Activated CD4-positive, alpha-beta memory T cell treated with anti-CD3 and anti-CD28 coated beads, Interleukin-2, amount 10 ng/mL, durations not matched to agents 7 days and 5 days (primary cell): ENCODE measurements around the gene NEK11. TPM values are rescaled to one million over a fixed set of nuclear protein-coding genes. Genes with fewer than 3 reads are reported as not detected.

Experiments used
- CTCF ChIA-PET: fragments of 350-600 bp; sonication (Branson Sonifier 250); formaldehyde crosslinking; loops from one replicate; lab custom pipeline; 2021; ENCODE audit warnings: antibody characterized with exemption, inconsistent platforms; lab: Charles Lee
- POLR2A ChIA-PET: fragments of 350-600 bp; sonication (Branson Sonifier 250); formaldehyde crosslinking; loops from one replicate; lab custom pipeline; 2021; ENCODE audit warnings: antibody characterized with exemption; lab: Charles Lee
- DNase-seq: peaks from one replicate; pipeline ENCODE4 v3.0.0-alpha.2; 2020
- H3K27ac Mint-ChIP-seq: one replicate; pipeline ENCODE4 v1.8.0; 2021; ENCODE audit warnings: mild to moderate bottlenecking, mixed read lengths
- H3K27me3 Mint-ChIP-seq: one replicate; pipeline ENCODE4 v1.8.0; 2021; ENCODE audit warnings: mixed read lengths
- H3K36me3 Mint-ChIP-seq: one replicate; pipeline ENCODE4 v1.8.0; 2021; ENCODE audit warnings: low read depth, mixed read lengths
- H3K4me1 Mint-ChIP-seq: one replicate; pipeline ENCODE4 v1.8.0; 2021; ENCODE audit warnings: mixed read lengths
- H3K4me3 Mint-ChIP-seq: one replicate; pipeline ENCODE4 v1.8.0; 2021; ENCODE audit warnings: mild to moderate bottlenecking, mixed read lengths
- H3K9me3 Mint-ChIP-seq: one replicate; pipeline ENCODE4 v1.8.0; 2021; ENCODE audit warnings: mixed read lengths
- total RNA-seq, 2 experiments: library from RNA; stranded (reverse); gene quantifications; one replicate each; pipeline ENCODE4 v1.2.3, GENCODE V29; 2021

NEK11 gene
- total RNA-seq, 2 experiments from 2014 or later, result 1.4 to 2.8 TPM

DNA sequence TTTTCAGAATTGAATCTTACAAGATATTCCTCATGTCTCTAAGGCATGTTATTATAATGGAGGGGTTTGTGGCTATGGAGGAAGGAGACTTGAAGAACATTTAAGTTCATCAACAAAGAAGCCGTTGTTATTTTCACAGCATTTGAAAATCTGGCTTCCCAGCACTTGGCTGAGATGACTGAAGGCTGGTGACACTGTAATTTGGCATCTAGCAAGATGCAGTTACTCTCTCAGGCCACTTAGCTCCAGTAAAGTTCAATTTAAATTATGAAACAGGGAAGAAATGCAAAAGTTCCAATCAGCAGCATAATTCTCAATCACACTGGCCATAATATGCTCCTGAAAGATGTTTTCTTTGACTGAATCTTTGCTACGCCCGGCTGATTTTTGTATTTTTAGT, 215.5 kb downstream of the NEK11 start:
- Mint-ChIP-seq H3K4me1 (no peaks in the 10 kb centered on the region), H3K27me3 (no peaks in the 10 kb centered on the region), H3K9me3 (no peaks in the 10 kb centered on the region), H3K4me3 (no peak overlapping the region), H3K36me3 (no peaks in the 10 kb centered on the region), H3K27ac (no peak overlapping the region)
- ChIA-PET POLR2A (no interaction called here), CTCF (no interaction called here)
- no peak for DNase-seq

DNA sequence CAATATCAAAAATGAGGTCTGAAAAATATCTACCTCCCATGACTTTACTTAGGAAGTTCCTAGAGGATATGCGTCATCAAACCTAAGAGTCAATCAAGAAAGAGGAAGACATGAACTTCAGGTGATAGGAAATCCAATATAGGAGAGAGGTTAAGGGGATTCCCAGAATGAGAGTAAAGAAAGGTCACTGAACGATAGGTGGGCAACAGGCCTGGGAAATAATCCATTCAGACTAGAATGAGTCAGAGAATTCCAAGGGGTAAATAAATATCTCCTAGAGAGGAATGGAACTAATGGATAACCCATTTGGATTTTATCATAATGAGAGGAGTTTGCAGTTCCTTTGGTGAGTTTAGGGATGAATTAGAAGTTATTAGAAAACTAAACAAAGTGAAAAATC, 223.8 kb downstream of the NEK11 start:
- CTCF ChIA-PET, result no interaction called here
- H3K27ac Mint-ChIP-seq, result no peak overlapping the region
- H3K4me3 Mint-ChIP-seq, result no peak overlapping the region
- DNase-seq, result no peak
- no peaks in the 10 kb centered on the region for H3K4me1 Mint-ChIP-seq
- no peaks in the 10 kb centered on the region for H3K36me3 Mint-ChIP-seq
- H3K27me3 Mint-ChIP-seq, result no peaks in the 10 kb centered on the region
- H3K9me3 Mint-ChIP-seq, result no peaks in the 10 kb centered on the region
- POLR2A ChIA-PET, result no interaction called here

DNA sequence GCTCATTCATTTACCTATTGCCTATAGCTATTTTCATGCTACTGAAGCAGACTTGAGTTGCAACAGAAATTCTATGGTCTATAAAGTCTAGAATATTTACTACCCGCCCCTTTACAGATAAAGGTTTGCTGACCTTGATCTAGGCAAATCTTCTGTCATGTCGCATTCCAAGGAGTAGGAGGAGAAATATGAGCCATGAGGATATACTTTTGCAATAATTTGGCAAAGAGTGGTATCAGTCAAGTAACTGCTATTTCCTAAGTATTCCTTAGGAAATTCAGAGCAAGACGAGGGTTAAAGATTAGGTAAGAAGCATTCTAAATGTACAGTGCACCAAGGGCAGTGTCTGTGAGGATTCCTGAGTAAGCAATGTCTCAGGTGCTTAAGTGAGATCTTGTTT, 233.8 kb downstream of the NEK11 start:
- CTCF ChIA-PET, result no interaction called here

DNA sequence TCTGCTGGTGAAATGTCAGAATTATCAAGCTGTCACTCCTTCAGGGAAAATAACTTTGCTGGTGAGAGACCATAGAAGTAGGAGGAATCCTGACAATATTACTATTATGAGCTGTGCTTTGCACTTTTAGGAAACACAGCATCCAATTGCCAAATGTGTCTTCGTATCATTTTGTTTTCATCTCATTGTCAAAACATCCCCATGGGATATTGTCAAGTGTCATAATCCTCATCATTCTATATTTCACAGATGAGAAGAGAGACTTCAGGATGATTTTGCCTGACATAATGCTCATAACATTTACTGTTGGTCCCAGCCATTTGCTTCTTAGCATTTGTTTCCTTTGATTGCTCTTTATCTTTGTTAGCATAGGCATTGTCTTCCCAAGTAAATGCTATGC, 234.4 kb downstream of the NEK11 start:
- no peaks in the 10 kb centered on the region for H3K36me3 Mint-ChIP-seq
- no peak overlapping the region for H3K27ac Mint-ChIP-seq
- H3K4me3 Mint-ChIP-seq, result no peak overlapping the region
- H3K27me3 Mint-ChIP-seq, result peaks cover 2% of the 10 kb centered on the region
- no peak for DNase-seq
- peaks cover 2% of the 10 kb centered on the region for H3K9me3 Mint-ChIP-seq
- CTCF ChIA-PET, result no interaction called here
- H3K4me1 Mint-ChIP-seq, result no peaks in the 10 kb centered on the region
- POLR2A ChIA-PET, result no interaction called here

More for the DNA sequence above, 233.8 kb downstream of the NEK11 start:
- no peaks in the 10 kb centered on the region for H3K4me1 Mint-ChIP-seq
- POLR2A ChIA-PET, result no interaction called here
- H3K27ac Mint-ChIP-seq, result no peak overlapping the region
- no peak overlapping the region for H3K4me3 Mint-ChIP-seq
- H3K36me3 Mint-ChIP-seq, result no peaks in the 10 kb centered on the region
- no peaks in the 10 kb centered on the region for H3K27me3 Mint-ChIP-seq
- H3K9me3 Mint-ChIP-seq, result peaks cover 2% of the 10 kb centered on the region
- no peak for DNase-seq

DNA sequence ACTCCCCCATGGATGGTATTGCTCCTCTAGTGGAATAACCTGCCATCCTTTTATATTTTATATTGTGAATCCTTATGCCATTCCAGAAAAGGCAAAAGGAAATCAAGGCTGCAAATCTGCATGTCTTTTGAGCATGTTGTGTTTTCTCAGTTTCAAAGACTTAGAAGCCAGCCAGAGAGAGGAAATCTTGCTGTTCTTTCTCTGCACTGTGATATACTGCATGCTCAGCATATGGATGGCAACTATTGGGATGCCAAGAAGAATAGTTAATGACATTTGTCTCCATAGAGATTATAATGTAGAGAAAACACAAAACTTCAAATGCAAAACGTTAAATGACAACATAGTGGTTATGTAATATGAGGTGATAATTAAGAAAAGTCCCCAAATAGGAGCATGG, 248.9 kb downstream of the NEK11 start:
- no peak overlapping the region for H3K27ac Mint-ChIP-seq
- ChIA-PET CTCF (no interaction called here), POLR2A (no interaction called here)
- no peak for DNase-seq
- H3K9me3 Mint-ChIP-seq, result no peaks in the 10 kb centered on the region
- no peak overlapping the region for H3K4me3 Mint-ChIP-seq
- no peaks in the 10 kb centered on the region for H3K27me3 Mint-ChIP-seq
- no peaks in the 10 kb centered on the region for H3K36me3 Mint-ChIP-seq
- H3K4me1 Mint-ChIP-seq, result no peaks in the 10 kb centered on the region

DNA sequence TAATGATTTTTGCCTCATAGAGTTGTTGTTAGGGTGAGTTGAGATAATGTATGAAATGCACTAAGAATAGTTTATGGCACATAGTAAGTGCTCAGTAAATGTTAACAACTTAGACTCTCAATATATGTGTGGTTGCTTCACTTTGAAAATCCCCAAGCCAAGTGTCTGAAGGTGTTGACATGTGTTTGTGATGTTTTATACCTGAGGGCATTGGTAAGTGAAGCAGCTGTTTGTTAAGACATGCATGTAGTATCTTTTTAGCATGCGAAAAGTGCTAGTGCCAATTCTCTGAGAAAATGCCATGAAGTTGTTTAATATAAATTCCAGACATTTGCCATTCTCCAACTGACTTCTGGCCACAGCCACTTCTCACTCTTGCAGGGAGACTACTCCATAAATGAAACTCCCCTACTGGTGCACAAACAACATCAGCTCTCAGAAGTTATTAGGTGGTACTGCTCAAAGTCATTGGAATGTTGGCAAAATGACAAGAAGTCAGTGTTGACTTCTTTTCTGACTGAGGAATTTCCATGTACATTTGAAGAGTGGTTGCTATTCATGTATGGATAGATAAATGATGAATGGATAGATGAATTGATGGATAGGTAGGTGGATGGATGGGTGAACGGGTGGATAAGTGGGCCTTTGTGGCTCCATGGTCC, 251.3 kb downstream of the NEK11 start:
- Mint-ChIP-seq H3K4me1 (no peaks in the 10 kb centered on the region), H3K9me3 (no peaks in the 10 kb centered on the region), H3K27me3 (no peaks in the 10 kb centered on the region), H3K36me3 (no peaks in the 10 kb centered on the region), H3K27ac (no peak overlapping the region), H3K4me3 (no peak overlapping the region)
- DNase-seq, result no peak
- CTCF ChIA-PET, result no interaction called here
- POLR2A ChIA-PET, result no interaction called here

DNA sequence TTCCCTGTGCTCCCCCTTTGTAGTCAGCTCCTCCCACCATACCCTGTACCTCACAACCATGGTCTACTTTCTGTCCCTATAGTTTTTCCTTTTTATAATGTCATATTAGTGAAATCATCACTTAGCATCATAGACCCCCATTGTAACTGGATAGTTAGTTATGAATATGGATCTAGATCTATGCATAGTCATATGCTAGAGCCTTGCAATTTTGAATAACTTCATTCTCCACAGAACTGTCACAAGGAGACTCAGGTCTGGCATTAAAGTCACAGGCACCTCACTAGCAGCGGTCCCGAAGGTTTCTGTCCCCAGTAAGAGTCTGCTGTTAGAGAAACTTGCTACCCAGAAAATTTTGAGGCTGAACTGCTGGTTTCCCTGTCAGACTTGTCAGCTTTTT, 252.9 kb downstream of the NEK11 start:
- no peak overlapping the region for H3K4me3 Mint-ChIP-seq
- H3K27me3 Mint-ChIP-seq, result no peaks in the 10 kb centered on the region
- H3K4me1 Mint-ChIP-seq, result no peaks in the 10 kb centered on the region
- DNase-seq, result no peak
- POLR2A ChIA-PET, result no interaction called here
- H3K9me3 Mint-ChIP-seq, result no peaks in the 10 kb centered on the region
- H3K36me3 Mint-ChIP-seq, result no peaks in the 10 kb centered on the region
- no peak overlapping the region for H3K27ac Mint-ChIP-seq
- CTCF ChIA-PET, result no interaction called here

DNA sequence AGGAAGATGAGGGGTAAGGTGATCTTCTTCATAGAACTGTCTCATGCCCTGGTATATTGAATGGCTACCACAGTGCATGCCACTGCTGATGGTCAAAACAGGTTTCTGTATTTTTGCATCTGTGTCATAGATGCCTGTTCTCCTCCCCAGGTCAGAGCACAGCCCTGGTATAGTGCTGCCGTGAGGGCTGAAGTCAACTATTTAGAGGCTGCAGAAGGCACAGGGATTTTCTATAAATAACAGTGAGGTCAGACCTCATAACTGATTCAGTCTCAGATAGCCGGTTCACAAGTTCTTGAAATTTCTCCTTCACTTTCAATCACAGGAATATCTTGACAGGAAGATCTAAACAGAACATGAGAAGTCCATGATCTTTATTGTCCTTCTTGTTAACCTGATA, 255.7 kb downstream of the NEK11 start:
- H3K36me3 Mint-ChIP-seq, result no peaks in the 10 kb centered on the region
- DNase-seq, result no peak
- CTCF ChIA-PET, result interaction anchor here (0.6 kb wide), 1 partner anchor 10 kb away, joined by 3 read pairs; no protein-coding TSS in a partner anchor
- POLR2A ChIA-PET, result no interaction called here
- no peaks in the 10 kb centered on the region for H3K27me3 Mint-ChIP-seq
- H3K4me3 Mint-ChIP-seq, result no peak overlapping the region
- no peaks in the 10 kb centered on the region for H3K9me3 Mint-ChIP-seq
- no peak overlapping the region for H3K27ac Mint-ChIP-seq
- H3K4me1 Mint-ChIP-seq, result no peaks in the 10 kb centered on the region

DNA sequence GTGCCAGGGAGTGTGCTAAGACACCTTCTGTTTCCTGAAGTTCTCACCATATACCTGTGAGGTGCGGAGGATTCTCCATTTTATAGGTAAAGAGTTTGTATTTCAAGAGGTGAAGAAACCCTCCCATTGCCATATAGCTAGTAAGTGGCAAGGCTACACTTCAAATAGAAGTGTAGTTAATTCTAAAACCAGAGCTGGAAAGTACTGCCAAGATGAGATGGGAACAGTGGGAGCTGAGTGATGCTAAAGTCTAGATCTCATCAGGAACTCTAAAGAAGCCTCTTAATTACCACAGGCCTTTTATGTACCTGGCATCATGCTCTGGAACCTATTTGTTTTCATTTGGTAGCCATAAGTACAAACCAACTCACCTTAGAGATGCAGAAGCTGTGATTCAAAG, 256.3 kb downstream of the NEK11 start:
- Mint-ChIP-seq H3K4me1 (no peaks in the 10 kb centered on the region), H3K27ac (no peak overlapping the region), H3K4me3 (no peak overlapping the region), H3K27me3 (no peaks in the 10 kb centered on the region), H3K9me3 (no peaks in the 10 kb centered on the region), H3K36me3 (no peaks in the 10 kb centered on the region)
- no peak for DNase-seq
- POLR2A ChIA-PET, result no interaction called here
- CTCF ChIA-PET, result no interaction called here

DNA sequence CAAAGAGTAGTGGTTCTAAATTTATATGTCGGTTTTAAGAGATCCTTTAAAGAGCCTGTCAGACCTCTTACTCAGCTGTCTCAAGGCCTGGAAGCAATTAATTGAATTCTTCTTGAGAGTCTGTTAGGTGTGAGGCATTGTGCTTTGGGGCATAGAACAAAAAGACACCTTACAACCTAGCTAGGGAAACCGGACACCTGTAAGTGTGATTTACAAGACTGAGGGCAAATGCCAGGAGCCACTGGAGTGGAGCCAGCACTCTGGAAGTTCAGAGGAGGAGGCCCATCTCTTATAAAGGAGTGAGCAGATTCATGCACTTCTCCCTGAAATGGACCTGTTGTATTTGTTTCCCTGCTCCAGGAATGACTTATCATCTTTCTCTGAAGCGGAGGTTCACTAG, 257.2 kb downstream of the NEK11 start:
- H3K4me3 Mint-ChIP-seq, result no peak overlapping the region
- CTCF ChIA-PET, result no interaction called here

DNA sequence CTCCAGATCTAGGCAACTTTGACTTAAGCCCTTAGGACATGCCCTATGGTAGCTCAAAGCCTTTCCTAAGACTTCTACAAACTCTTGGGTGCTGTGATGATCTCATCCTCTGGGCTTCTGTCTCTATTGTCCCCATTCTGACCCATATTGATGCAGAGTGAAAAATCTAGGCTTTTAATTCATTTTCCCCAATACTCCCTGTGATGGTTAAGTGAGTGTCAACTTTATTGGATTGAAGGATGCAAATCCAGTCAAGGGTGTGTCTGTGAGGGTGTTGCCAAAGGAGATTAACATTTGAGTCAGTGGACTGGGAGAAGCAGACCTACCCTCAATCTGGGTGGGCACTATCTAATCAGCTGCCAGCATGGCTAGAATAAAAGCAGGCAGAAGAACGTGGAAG, 257.6 kb downstream of the NEK11 start:
- DNase-seq, result no peak
- Mint-ChIP-seq H3K9me3 (no peaks in the 10 kb centered on the region), H3K27ac (no peak overlapping the region), H3K4me1 (no peaks in the 10 kb centered on the region), H3K36me3 (no peaks in the 10 kb centered on the region), H3K4me3 (no peak overlapping the region), H3K27me3 (no peaks in the 10 kb centered on the region)
- CTCF ChIA-PET, result no interaction called here
- POLR2A ChIA-PET, result no interaction called here

More for the DNA sequence above, 257.2 kb downstream of the NEK11 start:
- H3K27ac Mint-ChIP-seq, result no peak overlapping the region
- H3K9me3 Mint-ChIP-seq, result no peaks in the 10 kb centered on the region
- H3K27me3 Mint-ChIP-seq, result no peaks in the 10 kb centered on the region
- DNase-seq, result no peak
- H3K36me3 Mint-ChIP-seq, result no peaks in the 10 kb centered on the region
- H3K4me1 Mint-ChIP-seq, result no peaks in the 10 kb centered on the region
- POLR2A ChIA-PET, result no interaction called here

DNA sequence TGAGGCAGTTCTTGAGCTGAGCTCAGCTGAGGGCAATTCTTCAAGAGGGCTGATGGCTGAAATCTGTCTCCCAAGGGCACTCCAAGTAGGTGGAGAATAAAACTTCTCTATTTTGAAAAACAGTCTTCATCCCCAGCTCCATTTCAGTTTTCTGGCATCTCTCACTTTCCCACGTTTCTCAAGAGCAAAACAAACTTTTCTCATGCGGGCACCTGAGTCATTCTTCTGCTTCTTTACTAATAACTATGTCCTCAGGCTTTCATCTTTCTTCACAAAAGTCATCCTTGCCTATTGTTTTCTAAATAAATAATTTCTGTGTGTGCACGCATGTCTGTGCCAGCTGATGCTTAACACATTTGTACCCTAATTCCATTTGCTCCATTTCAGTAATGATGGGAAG, 258.8 kb downstream of the NEK11 start:
- Mint-ChIP-seq H3K36me3 (no peaks in the 10 kb centered on the region), H3K27ac (no peak overlapping the region), H3K27me3 (no peaks in the 10 kb centered on the region), H3K4me1 (no peaks in the 10 kb centered on the region), H3K9me3 (no peaks in the 10 kb centered on the region), H3K4me3 (no peak overlapping the region)
- ChIA-PET POLR2A (no interaction called here), CTCF (no interaction called here)
- DNase-seq, result no peak

DNA sequence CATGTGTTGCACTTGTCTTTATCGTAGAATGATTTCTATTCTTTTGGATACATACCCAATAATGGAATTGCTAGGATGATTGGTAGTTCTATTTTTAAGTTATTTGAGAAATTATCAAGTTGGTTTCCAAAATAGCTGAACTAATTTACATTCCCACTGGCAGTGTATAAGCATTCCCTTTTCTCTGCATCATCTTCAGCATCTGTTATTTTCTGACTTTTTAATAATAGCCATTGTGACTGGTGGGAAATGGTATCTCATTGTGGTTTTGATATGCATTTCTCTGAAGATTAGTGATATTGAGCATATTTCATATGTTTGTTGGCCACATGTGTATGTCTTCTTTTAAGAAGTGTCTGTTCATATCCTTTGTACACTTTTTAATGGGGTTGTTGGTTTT, 273.2 kb downstream of the NEK11 start:
- Mint-ChIP-seq H3K36me3 (no peaks in the 10 kb centered on the region), H3K27me3 (peaks cover 4% of the 10 kb centered on the region), H3K4me1 (no peaks in the 10 kb centered on the region), H3K9me3 (no peaks in the 10 kb centered on the region), H3K4me3 (no peak overlapping the region), H3K27ac (no peak overlapping the region)
- ChIA-PET POLR2A (no interaction called here), CTCF (no interaction called here)
- DNase-seq, result no peak

DNA sequence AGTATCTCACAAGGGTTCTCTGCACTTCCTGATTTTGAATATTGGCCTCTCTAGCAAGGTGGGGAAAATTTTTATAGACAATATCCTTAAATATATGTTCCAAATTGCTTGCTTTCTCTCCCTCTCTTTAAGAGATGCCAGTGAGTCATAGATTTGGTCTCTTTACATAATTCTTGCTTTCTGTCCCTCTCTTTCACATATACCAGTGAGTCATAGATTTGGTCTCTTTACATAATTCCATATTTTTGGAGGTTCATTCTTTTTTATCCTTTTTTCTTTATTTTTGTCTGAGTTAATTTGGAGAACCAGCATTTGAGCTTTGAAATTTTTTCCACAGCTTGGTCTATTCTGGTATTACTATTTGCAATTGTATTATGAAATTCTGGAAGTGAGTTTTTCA, 277.2 kb downstream of the NEK11 start:
- no peak for DNase-seq
- no peaks in the 10 kb centered on the region for H3K9me3 Mint-ChIP-seq
- no peaks in the 10 kb centered on the region for H3K4me1 Mint-ChIP-seq
- H3K4me3 Mint-ChIP-seq, result no peak overlapping the region
- ChIA-PET POLR2A (no interaction called here), CTCF (no interaction called here)
- peaks cover 4% of the 10 kb centered on the region for H3K27me3 Mint-ChIP-seq
- H3K27ac Mint-ChIP-seq, result no peak overlapping the region
- H3K36me3 Mint-ChIP-seq, result no peaks in the 10 kb centered on the region
